Trophoblast cell (in vitro differentiated cells and primary cell): ENCODE data around the gene CHRNB2. TPM values are rescaled to one million over a fixed set of nuclear protein-coding genes. Genes with fewer than 3 reads are reported as not detected.
A peak's percentile ranks its signal among the peaks of the same experiment; 100 is the strongest.

Source experiments
- DNase-seq, 2 donors: peaks; one replicate each; pipeline ENCODE4 v3.0.0-alpha.2; 2016
- H2AFZ ChIP-seq: 2 replicates; pipeline ENCODE4 v1.6.1; 2013; ENCODE audit warnings: low read length, moderate library complexity, mild to moderate bottlenecking; ENCODE audit not compliant: insufficient read depth, poor library complexity
- H2AK5ac ChIP-seq: 2 replicates; pipeline ENCODE4 v1.6.1; 2013; ENCODE audit warnings: mild to moderate bottlenecking, low read length
- H2BK120ac ChIP-seq: 2 replicates; pipeline ENCODE4 v1.6.1; 2013; ENCODE audit warnings: low read length, mild to moderate bottlenecking, moderate library complexity; ENCODE audit not compliant: insufficient read depth, poor library complexity
- H2BK12ac ChIP-seq: 2 replicates; pipeline ENCODE4 v1.6.1; 2013; ENCODE audit warnings: mild to moderate bottlenecking, low read length, moderate library complexity
- H2BK5ac ChIP-seq: 2 replicates; pipeline ENCODE4 v1.6.1; 2013; ENCODE audit warnings: low read length, low read depth, moderate library complexity, mild to moderate bottlenecking; ENCODE audit not compliant: poor library complexity
- H3K14ac ChIP-seq: 2 replicates; pipeline ENCODE4 v1.6.1; 2013; ENCODE audit warnings: mild to moderate bottlenecking, low read length
- H3K18ac ChIP-seq: 2 replicates; pipeline ENCODE4 v1.6.1; 2013; ENCODE audit warnings: mild to moderate bottlenecking, low read length
- H3K23ac ChIP-seq: 2 replicates; pipeline ENCODE4 v1.6.1; 2013; ENCODE audit warnings: low read length
- H3K27ac ChIP-seq: 2 replicates; pipeline ENCODE4 v1.5.1; 2013; ENCODE audit warnings: low read depth, mild to moderate bottlenecking, inconsistent platforms, low read length, moderate library complexity
- H3K27me3 ChIP-seq: 2 replicates; pipeline ENCODE4 v1.6.1; 2013; ENCODE audit warnings: inconsistent platforms, mild to moderate bottlenecking, low read length, moderate library complexity; ENCODE audit not compliant: insufficient read depth
- H3K36me3 ChIP-seq, 2 experiments: 1 replicate in 1 of 2; 2 replicates in 1 of 2; pipeline ENCODE4 v1.6.1; 2013; ENCODE audit warnings: low read length in 2 of 2, mild to moderate bottlenecking in 2 of 2, moderate library complexity in 1 of 2; ENCODE audit not compliant: insufficient read depth in 2 of 2, control insufficient read depth in 1 of 2
- H3K4ac ChIP-seq: 2 replicates; pipeline ENCODE4 v1.6.1; 2013; ENCODE audit warnings: low read depth, mild to moderate bottlenecking, low read length, moderate library complexity
- H3K4me1 ChIP-seq, 2 experiments: 1 replicate in 1 of 2; 2 replicates in 1 of 2; pipeline ENCODE4 v1.6.1; 2013; ENCODE audit warnings: low read length in 2 of 2, mild to moderate bottlenecking in 2 of 2, moderate library complexity in 1 of 2; ENCODE audit not compliant: insufficient read depth in 2 of 2, control insufficient read depth in 1 of 2
- H3K4me2 ChIP-seq: 2 replicates; pipeline ENCODE4 v1.6.1; 2013; ENCODE audit warnings: inconsistent platforms, mild to moderate bottlenecking, low read length, moderate library complexity
- H3K4me3 ChIP-seq: 2 replicates; pipeline ENCODE4 v1.5.1; 2013; ENCODE audit warnings: mild to moderate bottlenecking, low read depth, low read length, inconsistent platforms
- H3K79me1 ChIP-seq: one replicate; pipeline ENCODE4 v1.6.1; 2013; ENCODE audit warnings: low read length
- H3K79me2 ChIP-seq: 2 replicates; pipeline ENCODE4 v1.6.1; 2013; ENCODE audit warnings: low read length, mild to moderate bottlenecking; ENCODE audit not compliant: control insufficient read depth, insufficient read depth, poor library complexity
- H3K9ac ChIP-seq: 2 replicates; pipeline ENCODE4 v1.6.1; 2013; ENCODE audit warnings: mild to moderate bottlenecking, low read length
- H3K9me3 ChIP-seq: 2 replicates; pipeline ENCODE4 v1.6.1; 2013; ENCODE audit warnings: low read depth, mild to moderate bottlenecking, control low read depth, inconsistent platforms, low read length; ENCODE audit not compliant: insufficient read depth
- H4K12ac ChIP-seq: 2 replicates; pipeline ENCODE4 v1.6.1; 2013; ENCODE audit warnings: low read depth, mild to moderate bottlenecking, low read length, moderate library complexity
- H4K8ac ChIP-seq: 2 replicates; pipeline ENCODE4 v1.6.1; 2013; ENCODE audit warnings: low read depth, mild to moderate bottlenecking, low read length, moderate library complexity
- H4K91ac ChIP-seq: one replicate; pipeline ENCODE4 v1.6.1; 2013; ENCODE audit warnings: low read depth, mild to moderate bottlenecking, low read length, moderate library complexity
- WGBS: extraction: QIAGEN DNeasy Blood & Tissue Kit; methylation state at CpG from one replicate; pipeline ENCODE4 v1.1.7; 2013; ENCODE audit warnings: missing lambda C conversion rate; ENCODE audit not compliant: insufficient read length, insufficient coverage; ENCODE audit errors: extremely low coverage; 5-methylcytosine and 5-hydroxymethylcytosine counted together
- polyA plus RNA-seq: library from polyadenylated mRNA; stranded (reverse); fragments of 200-250 nt; gene quantifications from 2 replicates; pipeline ENCODE4 v1.2.3, GENCODE V29; 2013

The CHRNB2 gene
- 0.04 and 0.08 TPM in 2 replicates for polyA plus RNA-seq

GRCh38 chr1:154567386-154568156, at the start of gene CHRNB2:
Gene CHRNB2 (plus strand): TSS chr1:154567778. CDS start chr1:154568045, 267 bp downstream.
- peak within 1 kb of the TSS; percentile 35 for H3K4me3 ChIP-seq
- H3K14ac ChIP-seq, result no peak within 1 kb of the TSS
- peak; percentile 65 to 84 for DNase-seq
- peaks cover 4 to 5% of the 10 kb centered on the region in 2 experiments for H3K4me1 ChIP-seq
- H3K4me2 ChIP-seq, result peak within 1 kb of the TSS; percentile 57
- peaks cover 6% of the 10 kb centered on the region for H3K9me3 ChIP-seq
- no peak within 1 kb of the TSS for H2BK120ac ChIP-seq
- H2AFZ ChIP-seq, result no peak within 1 kb of the TSS
- no peak within 1 kb of the TSS for H3K27ac ChIP-seq
- H4K8ac ChIP-seq, result no peak within 1 kb of the TSS
- H4K12ac ChIP-seq, result no peak within 1 kb of the TSS
- H2BK5ac ChIP-seq, result no peak within 1 kb of the TSS
- H3K9ac ChIP-seq, result peak within 1 kb of the TSS; percentile 35
- no peak within 1 kb of the TSS for H3K4ac ChIP-seq
- H3K36me3 ChIP-seq, result no peaks in the 10 kb centered on the region
- H3K23ac ChIP-seq, result no peak within 1 kb of the TSS
- H3K79me2 ChIP-seq, result no peaks in the 10 kb centered on the region
- H2BK12ac ChIP-seq, result no peak within 1 kb of the TSS
- H3K18ac ChIP-seq, result no peak within 1 kb of the TSS
- H3K79me1 ChIP-seq, result no peaks in the 10 kb centered on the region
- no peaks in the 10 kb centered on the region for H3K27me3 ChIP-seq
- H2AK5ac ChIP-seq, result no peak within 1 kb of the TSS
- H4K91ac ChIP-seq, result no peak within 1 kb of the TSS
- no CpG with 5 or more reads among the region's 53 CpGs for WGBS

- WGBS, result no CpG with 5 or more reads among the region's 9 CpGs
- no peak overlapping the region for H4K12ac ChIP-seq
- no peak overlapping the region for H4K8ac ChIP-seq
Measured at GRCh38 chr1:154519591-154519991, 48.0 kb upstream of the CHRNB2 start.

GRCh38 chr1:154520333-154520732, 47.2 kb upstream of the CHRNB2 start:
- DNase-seq, result no peak
- no CpG with 5 or more reads among the region's 3 CpGs for WGBS
- no peaks in the 10 kb centered on the region for H3K79me2 ChIP-seq

More at GRCh38 chr1:154519591-154519991, 48.0 kb upstream of the CHRNB2 start:
- Histone ChIP-seq H3K36me3 (no peaks in the 10 kb centered on the region), H3K27ac (no peak overlapping the region), H3K4me1 (peaks cover under 1% of the 10 kb centered on the region in 2 experiments), H2BK12ac (no peak overlapping the region), H3K9ac (no peak overlapping the region), H3K79me2 (no peaks in the 10 kb centered on the region), H2AFZ (no peak overlapping the region), H3K9me3 (peaks cover 1% of the 10 kb centered on the region), H3K18ac (no peak overlapping the region), H2BK5ac (no peak overlapping the region), H2BK120ac (no peak overlapping the region), H3K79me1 (no peaks in the 10 kb centered on the region), H4K91ac (no peak overlapping the region), H3K23ac (no peak overlapping the region), H3K4me2 (no peak overlapping the region), H3K4me3 (no peak overlapping the region), H3K27me3 (peaks cover 4% of the 10 kb centered on the region), H3K4ac (no peak overlapping the region), H3K14ac (no peak overlapping the region), H2AK5ac (no peak overlapping the region)
- no peak for DNase-seq

GRCh38 chr1:154521695-154522094, 45.9 kb upstream of the CHRNB2 start:
- WGBS, result no CpG with 5 or more reads among the region's 3 CpGs
- H2BK120ac ChIP-seq, result no peak overlapping the region

More at GRCh38 chr1:154520333-154520732, 47.2 kb upstream of the CHRNB2 start:
- Histone ChIP-seq H2BK120ac (no peak overlapping the region), H3K18ac (no peak overlapping the region), H3K4me3 (no peak overlapping the region), H2BK5ac (no peak overlapping the region), H4K8ac (no peak overlapping the region), H3K27ac (no peak overlapping the region), H3K27me3 (peaks cover 4% of the 10 kb centered on the region), H3K4ac (no peak overlapping the region), H3K23ac (no peak overlapping the region), H2BK12ac (no peak overlapping the region), H4K12ac (no peak overlapping the region), H2AFZ (no peak overlapping the region), H3K4me2 (no peak overlapping the region), H3K9ac (no peak overlapping the region), H4K91ac (no peak overlapping the region), H3K9me3 (peaks cover 1% of the 10 kb centered on the region), H2AK5ac (no peak overlapping the region), H3K79me1 (no peaks in the 10 kb centered on the region), H3K36me3 (no peaks in the 10 kb centered on the region), H3K4me1 (peaks cover 3 to 4% of the 10 kb centered on the region in 2 experiments), H3K14ac (no peak overlapping the region)

More at GRCh38 chr1:154521695-154522094, 45.9 kb upstream of the CHRNB2 start:
- no peak for DNase-seq
- Histone ChIP-seq H2BK5ac (no peak overlapping the region), H3K23ac (no peak overlapping the region), H2AK5ac (no peak overlapping the region), H3K4ac (no peak overlapping the region), H3K27me3 (peaks cover 4% of the 10 kb centered on the region), H2AFZ (no peak overlapping the region), H3K18ac (no peak overlapping the region), H4K12ac (no peak overlapping the region), H3K14ac (no peak overlapping the region), H3K4me1 (peaks cover 3 to 4% of the 10 kb centered on the region in 2 experiments), H3K9ac (no peak overlapping the region), H4K8ac (no peak overlapping the region), H3K4me2 (no peak overlapping the region), H3K36me3 (no peaks in the 10 kb centered on the region), H3K4me3 (no peak overlapping the region), H2BK12ac (no peak overlapping the region), H3K27ac (no peak overlapping the region), H3K9me3 (peaks cover 1% of the 10 kb centered on the region), H3K79me2 (no peaks in the 10 kb centered on the region), H3K79me1 (no peaks in the 10 kb centered on the region), H4K91ac (no peak overlapping the region)
